AG09319 (cell line): ENCODE measurements around the gene LEFTY2.
A peak's percentile ranks its signal among the peaks of the same experiment; 100 is the strongest.
"Not testable (repeated sequence)": the region's sequence is repeated elsewhere in the genome, so short reads cannot be mapped to it uniquely, and the experiment has no call there.

Experiments used
- DNase-seq: peaks from one replicate; pipeline ENCODE4 v3.0.0-alpha.2; 2010; ENCODE audit warnings: low read depth; ENCODE audit errors: extremely low read depth
- CTCF ChIP-seq: IDR thresholded peaks from 2 replicates; pipeline ENCODE4 v1.5.1; 2011; ENCODE audit warnings: low read depth, mild to moderate bottlenecking, inconsistent platforms, low read length, moderate library complexity

The LEFTY2 gene

GRCh38 chr1:225974454-225974853 lies 33.4 kb upstream of the LEFTY2 start:
- no peak for DNase-seq
- TF ChIP-seq CTCF = no peak

- DNase-seq = no peak
- TF ChIP-seq CTCF = no peak
These were observed 32.1 kb upstream of the LEFTY2 start for GRCh38 chr1:225973158-225973557.

- no peak for TF ChIP-seq CTCF
- DNase-seq = no peak
These were observed 31.5 kb upstream of the LEFTY2 start for GRCh38 chr1:225972344-225973152.

GRCh38 chr1:225970592-225971157 lies 29.7 kb upstream of the LEFTY2 start:
- not testable (repeated sequence) for DNase-seq

- not testable (repeated sequence) for DNase-seq
These were observed 28.7 kb upstream of the LEFTY2 start for GRCh38 chr1:225969751-225970150.

GRCh38 chr1:225965231-225965630 lies 24.2 kb upstream of the LEFTY2 start:
- TF ChIP-seq CTCF = no peak
- no peak for DNase-seq

GRCh38 chr1:225963735-225964530 lies 22.9 kb upstream of the LEFTY2 start:
- TF ChIP-seq CTCF = no peak
- no peak for DNase-seq

- TF ChIP-seq CTCF = peak; percentile 47
- no peak for DNase-seq
These were observed 21.5 kb upstream of the LEFTY2 start for GRCh38 chr1:225962440-225962975.
